ENCODE measurements around the gene RRP15. TPM values are rescaled to one million over a fixed set of nuclear protein-coding genes. Genes with fewer than 3 reads are reported as not detected.
A peak's percentile ranks its signal among the peaks of the same experiment; 100 is the strongest.

The RRP15 gene
- total RNA-seq, 1 donor from 2014 or later = 9.7 TPM

GRCh38 chr1:218328769-218329168 lies 43.7 kb downstream of the RRP15 start:
- Histone ChIP-seq H3K27me3 (ENCODE audit: control insufficient read depth, insufficient read depth, low read length) (no peaks in the 10 kb centered on the region), H3K4me3 (ENCODE audit: low read depth, low read length) (no peak overlapping the region), H3K36me3 (ENCODE audit: control insufficient read depth, insufficient read depth, low read length) (no peaks in the 10 kb centered on the region)
- no peak for DNase-seq (ENCODE audit: low read depth)
- TF ChIP-seq, protein P1, sequence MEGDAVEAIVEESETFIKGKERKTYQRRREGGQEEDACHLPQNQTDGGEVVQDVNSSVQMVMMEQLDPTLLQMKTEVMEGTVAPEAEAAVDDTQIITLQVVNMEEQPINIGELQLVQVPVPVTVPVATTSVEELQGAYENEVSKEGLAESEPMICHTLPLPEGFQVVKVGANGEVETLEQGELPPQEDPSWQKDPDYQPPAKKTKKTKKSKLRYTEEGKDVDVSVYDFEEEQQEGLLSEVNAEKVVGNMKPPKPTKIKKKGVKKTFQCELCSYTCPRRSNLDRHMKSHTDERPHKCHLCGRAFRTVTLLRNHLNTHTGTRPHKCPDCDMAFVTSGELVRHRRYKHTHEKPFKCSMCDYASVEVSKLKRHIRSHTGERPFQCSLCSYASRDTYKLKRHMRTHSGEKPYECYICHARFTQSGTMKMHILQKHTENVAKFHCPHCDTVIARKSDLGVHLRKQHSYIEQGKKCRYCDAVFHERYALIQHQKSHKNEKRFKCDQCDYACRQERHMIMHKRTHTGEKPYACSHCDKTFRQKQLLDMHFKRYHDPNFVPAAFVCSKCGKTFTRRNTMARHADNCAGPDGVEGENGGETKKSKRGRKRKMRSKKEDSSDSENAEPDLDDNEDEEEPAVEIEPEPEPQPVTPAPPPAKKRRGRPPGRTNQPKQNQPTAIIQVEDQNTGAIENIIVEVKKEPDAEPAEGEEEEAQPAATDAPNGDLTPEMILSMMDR (IDR thresholded peaks at IDR 0.05; ENCODE audit: insufficient read depth, low read length, poor library complexity, severe bottlenecking) = no peak

- TF ChIP-seq, protein P1 (IDR thresholded peaks at IDR 0.05; ENCODE audit: insufficient read depth, low read length, poor library complexity, severe bottlenecking) = peak; percentile 30
- Histone ChIP-seq H3K27me3 (ENCODE audit: control insufficient read depth, insufficient read depth, low read length) (no peaks in the 10 kb centered on the region), H3K36me3 (ENCODE audit: control insufficient read depth, insufficient read depth, low read length) (no peaks in the 10 kb centered on the region), H3K4me3 (ENCODE audit: low read depth, low read length) (no peak overlapping the region)
- DNase-seq (ENCODE audit: low read depth) = no peak
These were observed 45.0 kb downstream of the RRP15 start for GRCh38 chr1:218330043-218330623.

GRCh38 chr1:218332416-218332815 lies 47.3 kb downstream of the RRP15 start:
- no peaks in the 10 kb centered on the region for H3K36me3 ChIP-seq (ENCODE audit: control insufficient read depth, insufficient read depth, low read length)
- TF ChIP-seq, protein P1 (IDR thresholded peaks at IDR 0.05; ENCODE audit: insufficient read depth, low read length, poor library complexity, severe bottlenecking) = no peak
- H3K27me3 ChIP-seq (ENCODE audit: control insufficient read depth, insufficient read depth, low read length) = no peaks in the 10 kb centered on the region
- no peak overlapping the region for H3K4me3 ChIP-seq (ENCODE audit: low read depth, low read length)
- no peak for DNase-seq (ENCODE audit: low read depth)

DNA sequence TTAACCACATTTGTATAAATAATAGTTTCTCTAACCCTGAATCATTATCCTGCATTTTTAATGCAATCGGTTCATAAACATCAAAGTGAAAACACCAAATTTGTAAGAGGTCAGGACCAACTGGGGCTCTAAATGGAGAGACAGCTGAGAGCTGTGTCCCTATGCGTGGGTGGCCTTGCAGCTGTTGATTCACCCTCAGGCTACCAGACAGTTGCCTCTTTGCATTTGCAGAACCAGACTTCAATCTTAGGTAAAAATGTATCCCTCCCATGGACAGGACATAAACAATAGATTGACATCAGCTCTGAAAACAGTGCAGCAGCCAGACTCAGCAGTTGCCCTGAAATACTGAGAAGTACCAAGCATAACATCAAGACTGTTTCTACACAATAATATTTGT lies 51.2 kb downstream of the RRP15 start:
- Histone ChIP-seq H3K36me3 (ENCODE audit: control insufficient read depth, insufficient read depth, low read length) (no peaks in the 10 kb centered on the region), H3K4me3 (ENCODE audit: low read depth, low read length) (no peak overlapping the region), H3K27me3 (ENCODE audit: control insufficient read depth, insufficient read depth, low read length) (no peaks in the 10 kb centered on the region)
- TF ChIP-seq, protein P1 (IDR thresholded peaks at IDR 0.05; ENCODE audit: insufficient read depth, low read length, poor library complexity, severe bottlenecking) = no peak
- no peak for DNase-seq (ENCODE audit: low read depth)

DNA sequence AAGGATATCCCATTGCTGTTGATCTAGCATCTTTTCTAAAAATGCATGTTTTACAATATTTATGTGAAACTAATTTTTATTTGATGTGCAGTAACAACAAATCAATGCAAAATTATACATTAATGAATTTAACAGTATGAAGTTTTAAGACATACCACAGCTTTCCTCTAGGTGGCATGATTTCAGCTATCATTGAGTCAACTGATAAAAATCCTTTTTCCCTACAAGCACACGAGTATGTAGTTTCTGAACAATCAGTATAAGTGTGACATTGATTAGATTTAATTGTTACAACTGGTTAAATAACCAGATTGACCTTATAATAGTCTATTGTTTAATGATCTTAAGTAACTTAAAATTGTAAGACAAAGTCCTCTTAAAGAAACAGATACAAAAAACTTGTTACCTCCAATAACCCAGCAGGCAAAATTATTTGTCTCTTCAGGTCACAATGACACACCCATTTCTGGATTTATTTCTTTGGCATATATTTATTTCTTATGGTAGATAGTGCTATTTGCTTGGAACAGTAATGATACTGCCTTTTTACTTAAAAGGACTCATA lies 54.3 kb downstream of the RRP15 start:
- TF ChIP-seq, protein P1 (IDR thresholded peaks at IDR 0.05; ENCODE audit: insufficient read depth, low read length, poor library complexity, severe bottlenecking) = peak; percentile 60
- no peak for DNase-seq (ENCODE audit: low read depth)

DNA sequence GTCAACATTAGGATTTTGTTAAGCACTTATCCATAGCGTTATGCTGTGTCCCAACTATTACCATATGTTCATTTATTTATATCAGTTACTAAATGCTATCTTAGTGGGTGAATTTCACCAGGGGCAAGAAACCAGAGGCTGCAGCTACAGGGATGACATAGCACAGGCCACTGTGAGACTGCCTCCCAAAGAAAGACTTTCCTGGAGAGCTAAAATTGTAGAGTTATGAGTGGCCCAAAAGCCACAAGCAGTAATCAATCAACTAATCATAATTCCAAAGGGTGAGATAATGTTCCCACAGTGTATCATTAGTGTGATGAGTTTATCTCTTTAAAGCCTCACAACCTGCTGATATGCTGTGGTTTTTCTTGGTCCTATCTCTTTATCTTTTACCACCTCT lies 56.2 kb downstream of the RRP15 start:
- TF ChIP-seq, protein P1 (IDR thresholded peaks at IDR 0.05; ENCODE audit: insufficient read depth, low read length, poor library complexity, severe bottlenecking) = no peak
- H3K4me3 ChIP-seq (ENCODE audit: low read depth, low read length) = no peak overlapping the region
- no peaks in the 10 kb centered on the region for H3K27me3 ChIP-seq (ENCODE audit: control insufficient read depth, insufficient read depth, low read length)
- DNase-seq (ENCODE audit: low read depth) = no peak
- H3K36me3 ChIP-seq (ENCODE audit: control insufficient read depth, insufficient read depth, low read length) = no peaks in the 10 kb centered on the region

More for the DNA sequence above, 54.3 kb downstream of the RRP15 start:
- H3K4me3 ChIP-seq (ENCODE audit: low read depth, low read length) = no peak overlapping the region
- no peaks in the 10 kb centered on the region for H3K27me3 ChIP-seq (ENCODE audit: control insufficient read depth, insufficient read depth, low read length)
- no peaks in the 10 kb centered on the region for H3K36me3 ChIP-seq (ENCODE audit: control insufficient read depth, insufficient read depth, low read length)
